Right lobe of liver (tissue), 6 donors: Measurements from ENCODE around the gene CPPED1. TPM values are rescaled to one million over a fixed set of nuclear protein-coding genes. Genes with fewer than 3 reads are reported as not detected.
"Not testable (repeated sequence)": the region's sequence is repeated elsewhere in the genome, so short reads cannot be mapped to it uniquely, and the experiment has no call there.

ENCODE experiments used
- ATAC-seq, 4 donors: fragments of 200-7000 bp; cut with Tn5 transposase; one replicate each; pipeline ENCODE4 v1.9.1; 2020; ENCODE audit warnings: mild to moderate bottlenecking in 4 of 4, moderate library complexity in 4 of 4
- DNase-seq, 3 donors: peaks; one replicate each; pipeline ENCODE4 v3.0.0-alpha.2; 2020
- H3K27ac ChIP-seq, 3 donors: fragments of 200-600 bp; one replicate each; pipeline ENCODE4 v1.8.0; 2022
- H3K27me3 ChIP-seq, 2 donors: fragments of 200-600 bp; one replicate each; pipeline ENCODE4 v1.8.0; 2022
- H3K36me3 ChIP-seq, 4 donors: fragments of 200-600 bp; sonication (generic) in 1 of 4; one replicate each; pipeline versions ENCODE4 v1.5.1 to v1.8.0; 2017 to 2022; ENCODE audit warnings: control low read depth in 1 of 4
- H3K4me1 ChIP-seq, 4 donors: fragments of 200-600 bp; sonication (generic) in 1 of 4; one replicate each; pipeline versions ENCODE4 v1.5.1 to v1.8.0; 2017 to 2022; ENCODE audit warnings: control low read depth in 1 of 4
- H3K4me3 ChIP-seq, 3 donors: fragments of 200-600 bp; one replicate each; pipeline ENCODE4 v1.8.0; 2022
- H3K9me3 ChIP-seq, 4 donors: fragments of 200-600 bp; sonication (generic) in 1 of 4; one replicate each; pipeline versions ENCODE4 v1.5.1 to v1.8.0; 2017 to 2022; ENCODE audit warnings: control low read depth in 1 of 4
- CTCF ChIP-seq, 4 donors: fragments of 200-600 bp in 3 of 4; fragments of 450-650 bp in 1 of 4; IDR thresholded peaks; one replicate each; pipeline versions ENCODE4 v1.5.1 to v1.8.0; 2016 to 2022; ENCODE audit warnings: antibody characterized with exemption in 4 of 4, mild to moderate bottlenecking in 2 of 4
- POLR2A ChIP-seq: fragments of 450-650 bp; IDR thresholded peaks from one replicate; pipeline ENCODE4 v1.6.1; 2017; ENCODE audit warnings: antibody characterized with exemption, mild to moderate bottlenecking
- WGBS: methylation state at CpG from one replicate; pipeline ENCODE4 v1.1.6; 2018; ENCODE audit warnings: low coverage, low lambda C conversion rate; ENCODE audit not compliant: insufficient coverage; ENCODE audit errors: missing lambda C conversion rate; 5-methylcytosine and 5-hydroxymethylcytosine counted together
- intact Hi-C, 2 donors: fragments of 100-400 bp; cut with DNase I; formaldehyde crosslinking; loops; one replicate each; pipeline versions ENCODE4 v1.11.2 to v1.14.1; 2022
- total RNA-seq, 6 experiments: library from RNA; depleted of rRNA in 2 of 6; stranded (reverse); fragments of >200 nt in 2 of 6; fragmentation: NEBNext Ultra II Directional in 3 of 6; extraction: Animal tissue kit (Norgen Biotek cat#: 25700) in 3 of 6; gene quantifications; one replicate each; pipeline versions ENCODE4 v1.1.0 to v1.2.4, GENCODE V29; 2016 to 2023
- donor health status: DM: no; HTN: yes; CAD: no.
- donor health status: DM: no; HTN: no; CAD: no.
- donor health status: DM: no; HTN: no; CAD: no.
- donor health status: DM: no; HTN: yes; CAD: no.
- donor health status: DM: no; HTN: yes; CAD: no.

CPPED1 gene
- total RNA-seq, 6 experiments from 2014 or later: 24.0 to 41.6 (median 31.0) TPM

GRCh38 chr16:12826559-12826958 lies 22.9 kb upstream of the CPPED1 start:
- H3K4me3 ChIP-seq: no peak overlapping the region
- DNase-seq: no peak
- ATAC-seq: no peak
- H3K27me3 ChIP-seq: no peaks in the 10 kb centered on the region
- H3K4me1 ChIP-seq: no peaks in the 10 kb centered on the region
- H3K27ac ChIP-seq: no peak overlapping the region
- H3K9me3 ChIP-seq: no peaks in the 10 kb centered on the region
- TF ChIP-seq CTCF (IDR thresholded peaks at IDR 0.05) (no peak), POLR2A (no peak)
- intact Hi-C loops: loop anchor here in 1 of 2 donors (10.0 kb wide), 1 partner anchor 372 kb away; no protein-coding TSS in a partner anchor
- no peaks in the 10 kb centered on the region for H3K36me3 ChIP-seq
- WGBS: 49% methylated on average over 3 of the region's 3 CpGs

GRCh38 chr16:12819126-12820117 lies 15.7 kb upstream of the CPPED1 start:
- DNase-seq: peak; percentile 74 to 83 (median 75)
- 53% methylated on average over 18 of the region's 18 CpGs for WGBS
- H3K4me3 ChIP-seq: no peak overlapping the region
- H3K36me3 ChIP-seq: no peaks in the 10 kb centered on the region
- intact Hi-C loops: loop anchor here (5.0 to 10.0 kb wide), 3 partner anchors 245 to 365 kb away; no protein-coding TSS in a partner anchor
- peaks cover 0 to 1% (median 0%) of the 10 kb centered on the region in 4 donors for H3K4me1 ChIP-seq
- peak; percentile 89 to 97 (median 93) for ATAC-seq
- no peak overlapping the region for H3K27ac ChIP-seq
- no peaks in the 10 kb centered on the region for H3K27me3 ChIP-seq
- no peak for TF ChIP-seq POLR2A
- peak; percentile 82 to 95 (median 90) for TF ChIP-seq CTCF (IDR thresholded peaks at IDR 0.05)
- H3K9me3 ChIP-seq: no peaks in the 10 kb centered on the region

- H3K4me1 ChIP-seq: peaks cover 0 to 1% (median 0%) of the 10 kb centered on the region in 4 donors
- H3K27me3 ChIP-seq: no peaks in the 10 kb centered on the region
- H3K36me3 ChIP-seq: no peaks in the 10 kb centered on the region
- H3K27ac ChIP-seq: no peak overlapping the region
- TF ChIP-seq CTCF (IDR thresholded peaks at IDR 0.05) (no peak), POLR2A (no peak)
- H3K4me3 ChIP-seq: no peak overlapping the region
- DNase-seq (no peak), ATAC-seq (no peak)
- intact Hi-C loops: loop anchor here (5.0 to 10.0 kb wide), 2 partner anchors 244 to 361 kb away; no protein-coding TSS in a partner anchor
- WGBS: 90% methylated on average over 3 of the region's 4 CpGs
- H3K9me3 ChIP-seq: no peaks in the 10 kb centered on the region
These were observed 14.6 kb upstream of the CPPED1 start for GRCh38 chr16:12818326-12818725.

- H3K4me1 ChIP-seq, H3K36me3 ChIP-seq, H3K27me3 ChIP-seq, H3K4me3 ChIP-seq, H3K9me3 ChIP-seq, DNase-seq, H3K27ac ChIP-seq: not testable (repeated sequence)
- ATAC-seq: peak in 2 of 4 donors; percentile 10 to 23
- WGBS: 46% methylated on average over 4 of the region's 4 CpGs
- intact Hi-C loops: loop anchor here (5.0 to 10.0 kb wide), 2 partner anchors 242 to 360 kb away; no protein-coding TSS in a partner anchor
These were observed 13.1 kb upstream of the CPPED1 start for GRCh38 chr16:12816791-12817214.

GRCh38 chr16:12815361-12815760 lies 11.7 kb upstream of the CPPED1 start:
- peak; percentile 70 to 87 (median 74) for ATAC-seq
- TF ChIP-seq CTCF (IDR thresholded peaks at IDR 0.05): peak; percentile 34 to 56 (median 38)
- TF ChIP-seq POLR2A: no peak
- H3K9me3 ChIP-seq: no peaks in the 10 kb centered on the region
- intact Hi-C loops: loop anchor here (5.0 to 10.0 kb wide), 2 partner anchors 241 to 358 kb away; no protein-coding TSS in a partner anchor
- no peak overlapping the region for H3K4me3 ChIP-seq
- H3K36me3 ChIP-seq: no peaks in the 10 kb centered on the region
- 31% methylated on average over 3 of the region's 3 CpGs for WGBS
- no peak overlapping the region for H3K27ac ChIP-seq
- no peaks in the 10 kb centered on the region for H3K27me3 ChIP-seq
- peaks cover 0 to 1% (median 0%) of the 10 kb centered on the region in 4 donors for H3K4me1 ChIP-seq
- DNase-seq: no peak

- not testable (repeated sequence) for H3K36me3 ChIP-seq, H3K4me1 ChIP-seq, H3K9me3 ChIP-seq, H3K27me3 ChIP-seq, ATAC-seq, H3K4me3 ChIP-seq, DNase-seq, H3K27ac ChIP-seq
- 100% methylated on average over 1 of the region's 3 CpGs for WGBS
- intact Hi-C loops: loop anchor here (10.0 kb wide), 1 partner anchor 239 kb away; no protein-coding TSS in a partner anchor
These were observed 10.0 kb upstream of the CPPED1 start for GRCh38 chr16:12813734-12814133.

- not testable (repeated sequence) for H3K36me3 ChIP-seq, H3K27ac ChIP-seq, H3K9me3 ChIP-seq, ATAC-seq, H3K4me1 ChIP-seq, H3K4me3 ChIP-seq, H3K27me3 ChIP-seq
- DNase-seq: peak in 1 of 3 donors; percentile 20
- 73% methylated on average over 5 of the region's 5 CpGs for WGBS
- intact Hi-C loops: loop anchor here (10.0 kb wide), 1 partner anchor 239 kb away; no protein-coding TSS in a partner anchor
These were observed 9.6 kb upstream of the CPPED1 start for GRCh38 chr16:12813321-12813720.
